ENCODE measurements around the gene PITPNC1.
"Not testable (repeated sequence)": the region's sequence is repeated elsewhere in the genome, so short reads cannot be mapped to it uniquely, and the experiment has no call there.

DNA sequence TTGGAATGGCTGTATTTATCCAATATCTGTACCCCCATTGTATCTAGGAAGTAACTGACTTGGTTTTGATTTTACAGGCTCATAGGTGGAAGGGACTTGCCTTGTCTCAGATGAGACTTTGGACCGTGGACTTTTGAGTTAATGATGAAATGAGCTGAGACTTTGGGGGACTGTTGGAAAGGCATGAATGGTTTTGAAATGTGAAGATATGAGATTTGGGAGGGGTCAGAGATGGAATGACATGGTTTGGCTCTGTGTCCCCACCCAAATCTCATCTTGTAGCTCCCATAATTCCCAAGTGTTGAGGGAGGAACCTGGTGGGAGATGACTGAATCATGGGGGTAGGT lies 44.9 kb upstream of the PITPNC1 start:
- TF ChIP-seq, protein P1, sequence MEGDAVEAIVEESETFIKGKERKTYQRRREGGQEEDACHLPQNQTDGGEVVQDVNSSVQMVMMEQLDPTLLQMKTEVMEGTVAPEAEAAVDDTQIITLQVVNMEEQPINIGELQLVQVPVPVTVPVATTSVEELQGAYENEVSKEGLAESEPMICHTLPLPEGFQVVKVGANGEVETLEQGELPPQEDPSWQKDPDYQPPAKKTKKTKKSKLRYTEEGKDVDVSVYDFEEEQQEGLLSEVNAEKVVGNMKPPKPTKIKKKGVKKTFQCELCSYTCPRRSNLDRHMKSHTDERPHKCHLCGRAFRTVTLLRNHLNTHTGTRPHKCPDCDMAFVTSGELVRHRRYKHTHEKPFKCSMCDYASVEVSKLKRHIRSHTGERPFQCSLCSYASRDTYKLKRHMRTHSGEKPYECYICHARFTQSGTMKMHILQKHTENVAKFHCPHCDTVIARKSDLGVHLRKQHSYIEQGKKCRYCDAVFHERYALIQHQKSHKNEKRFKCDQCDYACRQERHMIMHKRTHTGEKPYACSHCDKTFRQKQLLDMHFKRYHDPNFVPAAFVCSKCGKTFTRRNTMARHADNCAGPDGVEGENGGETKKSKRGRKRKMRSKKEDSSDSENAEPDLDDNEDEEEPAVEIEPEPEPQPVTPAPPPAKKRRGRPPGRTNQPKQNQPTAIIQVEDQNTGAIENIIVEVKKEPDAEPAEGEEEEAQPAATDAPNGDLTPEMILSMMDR (IDR thresholded peaks at IDR 0.05) = not testable (repeated sequence)
- TF ChIP-seq EZH2 (IDR thresholded peaks at IDR 0.05; ENCODE audit: borderline replicate concordance, insufficient read depth, low read depth, low read length, poor library complexity, severe bottlenecking) = not testable (repeated sequence)
